Measurements from ENCODE around the gene FAM3A.

DNA sequence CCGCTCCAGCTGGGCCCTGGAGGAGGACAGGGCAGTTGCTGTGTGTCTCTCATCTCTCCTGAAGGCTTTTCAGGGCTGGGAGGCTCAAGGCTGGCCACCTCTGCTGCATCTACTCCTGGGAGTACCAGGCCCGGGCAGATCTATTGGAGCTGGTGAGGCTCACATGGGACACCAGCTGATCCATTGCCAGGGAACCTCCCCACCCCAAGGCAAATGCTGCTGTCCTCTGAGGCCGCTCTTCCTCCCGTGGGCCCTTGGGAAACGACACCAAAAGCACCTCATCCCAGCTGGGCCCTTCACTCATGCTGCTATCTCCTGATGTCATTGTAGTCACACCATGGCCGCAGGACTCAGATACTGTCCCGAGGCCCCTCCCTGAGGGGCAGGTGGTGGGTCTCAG is 33.2 kb downstream of the FAM3A start:
- TF ChIP-seq RAD21 (IDR thresholded peaks at IDR 0.05; ENCODE audit: low read length) (no peak), CTCF (IDR thresholded peaks at IDR 0.05) (no peak), SIN3A (IDR thresholded peaks at IDR 0.05; ENCODE audit: borderline replicate concordance, low read depth, low read length) (no peak), POLR2AphosphoS5 (IDR thresholded peaks at IDR 0.05; ENCODE audit: low read depth, low read length) (no peak), TAF1 (IDR thresholded peaks at IDR 0.05; ENCODE audit: borderline replicate concordance, low read depth, low read length) (no peak), USF2 (IDR thresholded peaks at IDR 0.05; ENCODE audit: borderline replicate concordance, low read depth, low read length) (no peak), TCF12 (IDR thresholded peaks at IDR 0.05) (no peak)
- TF ChIP-seq, protein P1, sequence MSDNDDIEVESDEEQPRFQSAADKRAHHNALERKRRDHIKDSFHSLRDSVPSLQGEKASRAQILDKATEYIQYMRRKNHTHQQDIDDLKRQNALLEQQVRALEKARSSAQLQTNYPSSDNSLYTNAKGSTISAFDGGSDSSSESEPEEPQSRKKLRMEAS (IDR thresholded peaks at IDR 0.05; ENCODE audit: low read depth) = no peak

Data from SK-N-SH (cell line).